IMR-90 (cell line): ENCODE data around the gene PRKCA. TPM values are rescaled to one million over a fixed set of nuclear protein-coding genes. Genes with fewer than 3 reads are reported as not detected.

Source experiments
- ATAC-seq: fragments of 200-7000 bp; cut with Tn5 transposase; 2 replicates; pipeline ENCODE4 v1.9.1; 2020; ENCODE audit warnings: low read depth, mild to moderate bottlenecking, moderate library complexity
- BruUV-seq: library from RNA; stranded (reverse); fragments of 400-500 nt; replicated peaks from 2 replicates; lab custom pipeline; 2021; lab: Mats Ljungman, UMichigan
- CTCF ChIA-PET: fragments of 300-600 bp; formaldehyde crosslinking; extraction: SDS; loops from one replicate; lab custom pipeline; 2021; ENCODE audit warnings: antibody characterized with exemption; lab: Yijun Ruan, JAX
- POLR2A ChIA-PET: fragments of 300-600 bp; sonication (Branson Sonifier 250); formaldehyde crosslinking; loops from one replicate; lab custom pipeline; 2022; ENCODE audit warnings: antibody characterized with exemption; ENCODE audit not compliant: unreplicated experiment; lab: Charles Lee
- DNase-seq: peaks from one replicate; pipeline ENCODE4 v3.0.0; 2013
- H2AFZ ChIP-seq: replicated peaks from 2 replicates; pipeline ENCODE3; 2013; ENCODE audit warnings: low read length, mild to moderate bottlenecking; ENCODE audit not compliant: poor library complexity
- H2AK5ac ChIP-seq: 2 replicates; pipeline ENCODE4 v1.6.1; 2013; ENCODE audit warnings: low read depth, low read length, inconsistent platforms
- H2AK9ac ChIP-seq: replicated peaks from 2 replicates; pipeline ENCODE3; 2013; ENCODE audit warnings: mild to moderate bottlenecking, low read depth, low read length, moderate library complexity; ENCODE audit not compliant: poor library complexity
- H2BK120ac ChIP-seq: 2 replicates; pipeline ENCODE4 v1.6.1; 2013; ENCODE audit warnings: low read depth, low read length, inconsistent platforms
- H2BK15ac ChIP-seq: 3 replicates; pipeline ENCODE4 v1.6.1; 2013; ENCODE audit warnings: low read depth, low read length, inconsistent platforms
- H2BK20ac ChIP-seq: 2 replicates; pipeline ENCODE4 v1.6.1; 2013; ENCODE audit warnings: low read depth, mild to moderate bottlenecking, inconsistent platforms, low read length, moderate library complexity
- H2BK5ac ChIP-seq: 2 replicates; pipeline ENCODE4 v1.6.1; 2013; ENCODE audit warnings: mild to moderate bottlenecking, low read depth, low read length, inconsistent platforms; ENCODE audit not compliant: poor library complexity, severe bottlenecking
- H3K14ac ChIP-seq: replicated peaks from 2 replicates; pipeline ENCODE4 v1.6.1; 2013; ENCODE audit warnings: low read depth, low read length, inconsistent platforms
- H3K18ac ChIP-seq: 2 replicates; pipeline ENCODE4 v1.6.1; 2013; ENCODE audit warnings: low read depth, low read length, control low read depth
- H3K23ac ChIP-seq: 2 replicates; pipeline ENCODE4 v1.6.1; 2013; ENCODE audit warnings: low read depth, low read length, inconsistent platforms
- H3K27ac ChIP-seq: 2 replicates; pipeline ENCODE4 v1.5.1; 2013; ENCODE audit warnings: mild to moderate bottlenecking, control low read depth, low read length; ENCODE audit not compliant: insufficient read depth
- H3K27me3 ChIP-seq: 2 replicates; pipeline ENCODE4 v1.6.1; 2013; ENCODE audit warnings: low read length; ENCODE audit not compliant: control insufficient read depth, insufficient read depth
- H3K36me3 ChIP-seq: 2 replicates; pipeline ENCODE4 v1.6.1; 2013; ENCODE audit warnings: low read length, mixed read lengths; ENCODE audit not compliant: control insufficient read depth, insufficient read depth
- H3K4ac ChIP-seq: 2 replicates; pipeline ENCODE4 v1.6.1; 2013; ENCODE audit warnings: low read depth, low read length, inconsistent platforms
- H3K4me1 ChIP-seq: 2 replicates; pipeline ENCODE4 v1.6.1; 2013; ENCODE audit warnings: low read length, mixed read lengths; ENCODE audit not compliant: control insufficient read depth, insufficient read depth
- H3K4me2 ChIP-seq: 2 replicates; pipeline ENCODE4 v1.6.1; 2013; ENCODE audit warnings: low read depth, mild to moderate bottlenecking, control low read depth, low read length, moderate library complexity
- H3K4me3 ChIP-seq: 2 replicates; pipeline ENCODE4 v1.5.1; 2013; ENCODE audit warnings: low read depth, mild to moderate bottlenecking, control low read depth, low read length, moderate library complexity; ENCODE audit not compliant: insufficient read depth
- H3K56ac ChIP-seq: 2 replicates; pipeline ENCODE4 v1.6.1; 2013; ENCODE audit warnings: low read length, inconsistent platforms; ENCODE audit not compliant: insufficient read depth; ENCODE audit errors: extremely low read depth
- H3K79me1 ChIP-seq, 2 experiments: 2 replicates each; pipeline ENCODE4 v1.6.1; 2013; ENCODE audit warnings: low read length in 2 of 2, inconsistent platforms in 1 of 2, low read depth in 1 of 2
- H3K9ac ChIP-seq: 2 replicates; pipeline ENCODE4 v1.6.1; 2013; ENCODE audit warnings: low read depth, low read length, control low read depth
- H3K9me1 ChIP-seq: 2 replicates; pipeline ENCODE4 v1.6.1; 2013; ENCODE audit warnings: low read length, inconsistent platforms; ENCODE audit not compliant: insufficient read depth
- H3K9me3 ChIP-seq: 2 replicates; pipeline ENCODE4 v1.6.1; 2013; ENCODE audit warnings: low read length; ENCODE audit not compliant: control insufficient read depth, insufficient read depth
- H4K20me1 ChIP-seq: 2 replicates; pipeline ENCODE4 v1.6.1; 2013; ENCODE audit warnings: low read length, inconsistent platforms; ENCODE audit not compliant: insufficient read depth
- H4K5ac ChIP-seq: 2 replicates; pipeline ENCODE4 v1.6.1; 2013; ENCODE audit warnings: mild to moderate bottlenecking, low read depth, low read length, control low read depth
- H4K8ac ChIP-seq, 2 experiments: 2 replicates each; pipeline ENCODE4 v1.6.1; 2013; ENCODE audit warnings: low read depth in 2 of 2, low read length in 2 of 2, control low read depth in 1 of 2, inconsistent platforms in 1 of 2
- H4K91ac ChIP-seq: 2 replicates; pipeline ENCODE4 v1.6.1; 2013; ENCODE audit warnings: low read depth, low read length, inconsistent platforms; ENCODE audit not compliant: insufficient read depth
- BHLHE40 ChIP-seq: fragments of 150-350 bp; IDR thresholded peaks from 2 replicates; pipeline ENCODE4 v1.6.1; 2016; ENCODE audit warnings: mild to moderate bottlenecking, low read depth, low read length
- CEBPB ChIP-seq: IDR thresholded peaks from 2 replicates; pipeline ENCODE4 v1.6.1; 2012; ENCODE audit warnings: low read depth, low read length, improper control_type of control experiment
- CHD1 ChIP-seq: IDR thresholded peaks from 2 replicates; pipeline ENCODE4 v1.6.1; 2012; ENCODE audit warnings: low read depth, low read length, improper control_type of control experiment
- CTCF ChIP-seq: conservative IDR thresholded peaks from 2 replicates; pipeline ENCODE4 v1.5.1; 2012; ENCODE audit warnings: mild to moderate bottlenecking, low read depth, low read length, improper control_type of control experiment
- ELK1 ChIP-seq: fragments of 150-350 bp; IDR thresholded peaks from 2 replicates; pipeline ENCODE4 v1.6.1; 2016; ENCODE audit warnings: low read depth, mild to moderate bottlenecking, low read length, moderate library complexity, borderline replicate concordance
- FOS ChIP-seq: fragments of 150-350 bp; IDR thresholded peaks from 2 replicates; pipeline ENCODE4 v1.6.1; 2016; ENCODE audit warnings: low read depth, low read length
- MAFK ChIP-seq: IDR thresholded peaks from 2 replicates; pipeline ENCODE4 v1.6.1; 2012; ENCODE audit warnings: low read depth, low read length, improper control_type of control experiment
- MAZ ChIP-seq: IDR thresholded peaks from 2 replicates; pipeline ENCODE4 v1.6.1; 2012; ENCODE audit warnings: low read depth, mild to moderate bottlenecking, low read length, improper control_type of control experiment, moderate library complexity, borderline replicate concordance
- MXI1 ChIP-seq: IDR thresholded peaks from 2 replicates; pipeline ENCODE4 v1.6.1; 2012; ENCODE audit warnings: low read depth, mild to moderate bottlenecking, low read length, moderate library complexity, borderline replicate concordance
- NFE2L2 ChIP-seq: fragments of 150-350 bp; IDR thresholded peaks from 2 replicates; pipeline ENCODE4 v1.6.1; 2016; ENCODE audit warnings: low read depth, mild to moderate bottlenecking, low read length
- POLR2A ChIP-seq: IDR thresholded peaks from 2 replicates; pipeline ENCODE4 v1.6.1; 2012; ENCODE audit warnings: mild to moderate bottlenecking, low read depth, low read length
- RAD21 ChIP-seq: IDR thresholded peaks from 2 replicates; pipeline ENCODE4 v1.6.1; 2012; ENCODE audit warnings: low read length, improper control_type of control experiment
- RCOR1 ChIP-seq: IDR thresholded peaks from 2 replicates; pipeline ENCODE4 v1.6.1; 2012; ENCODE audit warnings: mild to moderate bottlenecking, low read length, improper control_type of control experiment; ENCODE audit not compliant: insufficient replicate concordance
- RFX5 ChIP-seq: IDR thresholded peaks from 2 replicates; pipeline ENCODE4 v1.8.0; 2012; ENCODE audit warnings: low read depth, mild to moderate bottlenecking, low read length, moderate library complexity
- SMC3 ChIP-seq: fragments of 150-350 bp; IDR thresholded peaks from 2 replicates; pipeline ENCODE4 v1.6.1; 2016; ENCODE audit warnings: low read depth, mild to moderate bottlenecking, antibody characterized with exemption, low read length, moderate library complexity
- USF2 ChIP-seq: fragments of 150-350 bp; IDR thresholded peaks from 2 replicates; pipeline ENCODE4 v1.6.1; 2017; ENCODE audit warnings: mild to moderate bottlenecking, antibody characterized with exemption, low read length, low read depth
- WGBS, 2 experiments: methylation state at CpG; one replicate each; pipeline versions ENCODE4 v1.1.5 to v1.1.7; 2013; ENCODE audit warnings: missing lambda C conversion rate in 2 of 2; ENCODE audit not compliant: insufficient read length in 1 of 2; ENCODE audit errors: extremely low coverage in 2 of 2; 5-methylcytosine and 5-hydroxymethylcytosine counted together
- dilution Hi-C: fragments of 300-500 bp; cut with HindIII; formaldehyde crosslinking; loops from one replicate; pipeline ENCODE4 v1.14.3; 2018; ENCODE audit warnings: low sequenced_read_pairs; ENCODE audit not compliant: unreplicated experiment
- in situ Hi-C: fragments of 300-500 bp; cut with MboI; formaldehyde crosslinking; loops from 3 replicates; pipeline ENCODE4 v1.14.3; 2019; ENCODE audit warnings: low sequenced_read_pairs, inconsistent platforms, mixed read lengths
- intact Hi-C: fragments of 100-400 bp; cut with micrococcal nuclease; formaldehyde crosslinking; loops from 2 replicates; pipeline ENCODE4 v1.10.0; 2022
- polyA plus RNA-seq, 3 experiments: library from polyadenylated mRNA; depleted of rRNA; stranded (reverse); fragments of >200 nt; gene quantifications; 2 replicates each; pipeline ENCODE4 v1.2.3, GENCODE V29; 2012; ENCODE audit warnings: low replicate concordance in 1 of 3
- total RNA-seq: library from RNA; depleted of rRNA; stranded (reverse); fragments of >200 nt; gene quantifications from 2 replicates; pipeline ENCODE4 v1.2.3, GENCODE V29; 2012

The PRKCA gene
- total and polyA plus RNA-seq, 2 of the 4 experiments (the other 2 are of a cell fraction): 31.0 to 46.0 TPM

- ChIA-PET CTCF (no interaction called here), POLR2A (no interaction called here)
- Histone ChIP-seq H4K8ac (no peak overlapping the region), H2BK20ac (no peak overlapping the region), H3K18ac (no peak overlapping the region), H3K14ac (no peak overlapping the region), H2BK15ac (no peak overlapping the region), H3K4me2 (no peak overlapping the region), H2BK120ac (no peak overlapping the region), H3K56ac (no peak overlapping the region), H2AFZ (no peak overlapping the region), H4K20me1 (no peaks in the 10 kb centered on the region; the same call in 1 of the 2 replicates), H4K91ac (no peak overlapping the region), H3K36me3 (no peaks in the 10 kb centered on the region), H3K27me3 (peaks cover 1% of the 10 kb centered on the region; the same call in 1 of the 2 replicates), H2AK9ac (no peak overlapping the region), H3K27ac (no peak overlapping the region), H3K4ac (no peak overlapping the region), H3K4me1 (no peaks in the 10 kb centered on the region), H3K9me3 (peaks cover 7% of the 10 kb centered on the region; the same call in 1 of the 2 replicates), H3K4me3 (no peak overlapping the region), H3K79me1 (no peaks in the 10 kb centered on the region), H3K9me1 (no peaks in the 10 kb centered on the region), H3K9ac (no peak overlapping the region), H2BK5ac (no peak overlapping the region), H3K23ac (no peak overlapping the region), H4K5ac (no peak overlapping the region), H2AK5ac (no peak overlapping the region)
- dilution Hi-C loops (no loop called here), intact Hi-C loops (no loop called here), in situ Hi-C loops (no loop called here)
- 40% methylated on average over 1 of the region's 6 CpGs; no CpG with 5 or more reads in 1 of the 2 experiments for WGBS, 2 experiments
- ATAC-seq (no peak), DNase-seq (no peak)
- no TSS peak for BruUV-seq
- no peak for TF ChIP-seq MAFK
- no peak for TF ChIP-seq RCOR1
- TF ChIP-seq BHLHE40: no peak
- no peak for TF ChIP-seq MXI1
- no peak for TF ChIP-seq RFX5
- no peak for TF ChIP-seq SMC3
- no peak for TF ChIP-seq NFE2L2
- TF ChIP-seq ELK1: no peak
- no peak for TF ChIP-seq POLR2A
- TF ChIP-seq CTCF: no peak
- no peak for TF ChIP-seq FOS
- no peak for TF ChIP-seq RAD21
- no peak for TF ChIP-seq CHD1
- TF ChIP-seq MAZ: no peak
- no peak for TF ChIP-seq CEBPB
- TF ChIP-seq USF2: no peak
Measured at GRCh38 chr17:66814026-66814425, 511.6 kb downstream of the PRKCA start.
